Adrenal gland (tissue), 5 donors: ENCODE measurements around the gene PGLYRP1.

Experiments used
- POLR2A ChIP-seq, 2 donors: fragments of 450-650 bp; IDR thresholded peaks; one replicate each; pipeline ENCODE4 v1.6.1; 2017; ENCODE audit warnings: antibody characterized with exemption in 2 of 2, mild to moderate bottlenecking in 2 of 2, moderate library complexity in 1 of 2
- TF ChIP-seq, protein P1 (sequence below), 6 experiments: fragments of 450-650 bp in 4 of 6; fragments of 200-600 bp in 2 of 6; sonication (generic) in 1 of 6; IDR thresholded peaks; 1 replicate in 5 of 6; 2 replicates in 1 of 6; pipeline versions ENCODE4 v1.5.1 to v1.8.0; 2016 to 2021; ENCODE audit warnings: antibody characterized with exemption in 6 of 6, mild to moderate bottlenecking in 2 of 6, moderate library complexity in 1 of 6
- donor health status: DM: no; HTN: no; CAD: no.

DNA sequence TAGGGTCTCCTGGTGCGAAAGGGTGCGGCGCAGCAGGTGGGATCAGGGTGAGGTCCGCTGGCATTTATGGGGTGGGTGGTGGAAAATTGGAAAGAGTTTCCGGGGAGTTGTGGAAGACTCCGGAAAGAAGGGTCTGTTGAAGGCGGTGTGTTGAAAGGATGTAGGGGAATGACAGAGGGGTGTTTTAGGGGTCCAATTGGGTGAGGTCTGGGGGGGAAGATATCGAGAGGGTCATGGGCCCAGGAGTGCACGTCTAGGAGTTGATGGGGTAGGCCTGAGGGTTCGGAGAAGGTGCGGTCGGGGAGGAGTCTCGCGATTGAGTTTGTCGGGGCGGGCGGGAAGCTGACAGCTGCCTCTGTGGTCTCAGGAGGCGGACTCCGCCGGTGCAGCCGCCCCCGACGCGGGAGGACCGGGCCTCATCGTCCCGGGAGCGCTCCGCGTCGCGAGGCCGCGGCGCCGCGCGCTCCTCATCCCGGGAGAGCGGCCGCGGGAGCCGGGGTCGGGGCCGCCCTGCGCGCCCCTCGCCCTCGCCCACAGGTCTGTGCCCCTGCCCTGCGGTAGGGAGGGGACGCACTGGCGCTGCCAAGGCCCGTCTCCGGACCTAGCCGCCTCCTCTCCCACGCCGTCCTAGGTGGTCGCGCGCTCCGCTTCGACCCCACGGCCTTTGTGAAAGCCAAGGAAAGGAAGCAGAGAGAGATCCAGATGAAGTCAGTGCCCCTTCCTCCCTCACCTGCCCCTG lies 7.0 kb downstream of the PGLYRP1 start:
- TF ChIP-seq, protein P1, sequence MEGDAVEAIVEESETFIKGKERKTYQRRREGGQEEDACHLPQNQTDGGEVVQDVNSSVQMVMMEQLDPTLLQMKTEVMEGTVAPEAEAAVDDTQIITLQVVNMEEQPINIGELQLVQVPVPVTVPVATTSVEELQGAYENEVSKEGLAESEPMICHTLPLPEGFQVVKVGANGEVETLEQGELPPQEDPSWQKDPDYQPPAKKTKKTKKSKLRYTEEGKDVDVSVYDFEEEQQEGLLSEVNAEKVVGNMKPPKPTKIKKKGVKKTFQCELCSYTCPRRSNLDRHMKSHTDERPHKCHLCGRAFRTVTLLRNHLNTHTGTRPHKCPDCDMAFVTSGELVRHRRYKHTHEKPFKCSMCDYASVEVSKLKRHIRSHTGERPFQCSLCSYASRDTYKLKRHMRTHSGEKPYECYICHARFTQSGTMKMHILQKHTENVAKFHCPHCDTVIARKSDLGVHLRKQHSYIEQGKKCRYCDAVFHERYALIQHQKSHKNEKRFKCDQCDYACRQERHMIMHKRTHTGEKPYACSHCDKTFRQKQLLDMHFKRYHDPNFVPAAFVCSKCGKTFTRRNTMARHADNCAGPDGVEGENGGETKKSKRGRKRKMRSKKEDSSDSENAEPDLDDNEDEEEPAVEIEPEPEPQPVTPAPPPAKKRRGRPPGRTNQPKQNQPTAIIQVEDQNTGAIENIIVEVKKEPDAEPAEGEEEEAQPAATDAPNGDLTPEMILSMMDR (IDR thresholded peaks at IDR 0.05), result no peak
- no peak for TF ChIP-seq POLR2A (IDR thresholded peaks at IDR 0.05)
